HG02571 (cell line): ENCODE data around the gene COMMD1.

ENCODE experiments used
- ATAC-seq: cut with Tn5 transposase; IDR thresholded peaks from one replicate; pipeline ENCODE4 v1.9.1; 2021; ENCODE audit warnings: mild to moderate bottlenecking, moderate library complexity; ENCODE audit not compliant: unreplicated experiment

COMMD1 gene

GRCh38 chr2:62163834-62164233, 258.4 kb downstream of the COMMD1 start:
- no peak for ATAC-seq

- ATAC-seq, result no peak
Measured at GRCh38 chr2:62175728-62176127, 270.3 kb downstream of the COMMD1 start.

GRCh38 chr2:62176801-62177200, 271.3 kb downstream of the COMMD1 start:
- no peak for ATAC-seq

- ATAC-seq, result no peak
Measured at GRCh38 chr2:62177392-62178049, 272.0 kb downstream of the COMMD1 start.

GRCh38 chr2:62178741-62179271, 273.3 kb downstream of the COMMD1 start:
- no peak for ATAC-seq

- ATAC-seq, result no peak
Measured at GRCh38 chr2:62180975-62181374, 275.5 kb downstream of the COMMD1 start.

GRCh38 chr2:62181843-62182242, 276.4 kb downstream of the COMMD1 start:
- ATAC-seq, result no peak

- no peak for ATAC-seq
Measured at GRCh38 chr2:62184512-62185230, 279.2 kb downstream of the COMMD1 start.
